BJ (cell line): ENCODE results near the gene SASS6. TPM values are rescaled to one million over a fixed set of nuclear protein-coding genes. Genes with fewer than 3 reads are reported as not detected.

Experiments
- CTCF ChIA-PET: fragments of 350-600 bp; formaldehyde crosslinking; extraction: SDS; loops from one replicate; lab custom pipeline; 2021; ENCODE audit warnings: antibody characterized with exemption, inconsistent platforms; lab: Yijun Ruan, JAX
- POLR2A ChIA-PET: fragments of 300-600 bp; sonication (Branson Sonifier 250); formaldehyde crosslinking; extraction: SDS; loops from one replicate; lab custom pipeline; 2021; ENCODE audit warnings: antibody characterized with exemption; lab: Charles Lee
- DNase-seq: peaks from one replicate; pipeline ENCODE4 v3.0.0-alpha.2; 2011; ENCODE audit warnings: low read depth
- H3K27me3 ChIP-seq: 2 replicates; pipeline ENCODE4 v1.6.0; 2011; ENCODE audit warnings: low read length; ENCODE audit not compliant: control insufficient read depth, insufficient read depth
- H3K36me3 ChIP-seq: 2 replicates; pipeline ENCODE4 v1.5.1; 2011; ENCODE audit warnings: low read length; ENCODE audit not compliant: control insufficient read depth, insufficient read depth
- H3K4me3 ChIP-seq: 2 replicates; pipeline ENCODE4 v1.5.1; 2011; ENCODE audit warnings: low read depth, mild to moderate bottlenecking, control low read depth, low read length
- polyA plus RNA-seq: library from polyadenylated mRNA; depleted of rRNA; stranded (reverse); fragments of >200 nt; gene quantifications from 2 replicates; pipeline ENCODE4 v1.2.3, GENCODE V29; 2011; rRNA removed
- small RNA-seq: library from RNA; depleted of rRNA; stranded (forward); fragments of <200 nt; gene quantifications from one replicate; pipeline ENCODE3, GENCODE V24; 2012; ENCODE audit warnings: low replicate concordance, low read depth; ENCODE audit not compliant: insufficient read length
- TF ChIP-seq, protein P1 (sequence below): IDR thresholded peaks from 2 replicates; pipeline ENCODE4 v1.5.1; 2011; ENCODE audit warnings: low read depth, mild to moderate bottlenecking, control low read depth, inconsistent platforms, low read length, moderate library complexity; ENCODE audit not compliant: insufficient read depth

SASS6 gene
- polyA plus RNA-seq, 1 experiment: 0.72 TPM

DNA sequence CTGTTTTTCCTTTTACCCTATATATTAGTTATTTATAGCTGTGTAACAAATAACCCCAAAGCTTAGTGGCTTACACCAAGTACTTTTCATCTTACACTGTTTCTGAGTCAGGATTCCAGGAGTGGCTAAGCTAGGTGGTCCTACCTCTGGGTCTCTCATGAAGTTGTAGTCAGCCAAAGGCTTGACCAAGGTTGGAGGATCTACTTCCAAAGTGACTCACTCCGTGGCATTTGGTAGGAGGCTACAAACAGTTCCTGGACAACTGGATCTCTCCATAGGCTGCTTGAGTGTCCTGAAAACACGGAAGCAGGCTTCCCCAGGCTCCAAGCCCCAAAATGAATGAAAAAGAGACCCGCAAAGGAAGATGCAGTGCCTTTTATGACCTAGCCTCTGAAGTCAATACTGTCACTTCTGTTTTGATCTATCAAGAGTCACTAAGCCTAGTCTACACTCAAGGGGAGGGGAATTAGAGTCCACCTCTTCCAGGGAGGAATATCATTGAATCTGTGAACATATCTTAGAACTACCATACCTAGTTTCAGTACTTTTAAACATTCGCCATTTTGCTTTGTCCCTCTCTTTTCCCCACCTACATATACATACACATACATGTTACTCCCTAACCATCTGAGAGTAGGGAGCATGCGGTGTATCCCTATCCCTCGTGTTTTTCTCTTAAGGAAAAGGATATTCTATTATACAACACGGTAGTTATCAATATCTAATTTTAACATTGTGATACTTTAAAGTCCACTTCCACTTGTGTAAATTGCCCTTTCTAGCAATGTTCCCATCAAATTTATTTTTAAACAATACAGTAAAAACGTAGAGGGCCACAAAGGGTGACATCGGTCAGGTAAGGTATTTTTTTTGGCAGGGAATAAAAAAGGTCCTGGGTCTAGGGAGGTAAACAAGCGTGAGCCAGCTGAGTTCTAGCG, 95.7 kb downstream of the SASS6 start:
- CTCF ChIA-PET: interaction anchor here (0.7 to 1.5 kb wide), 4 partner anchors 29 to 423 kb away, joined by 3 to 5 read pairs (median 4); no protein-coding TSS in a partner anchor
- TF ChIP-seq, protein P1, sequence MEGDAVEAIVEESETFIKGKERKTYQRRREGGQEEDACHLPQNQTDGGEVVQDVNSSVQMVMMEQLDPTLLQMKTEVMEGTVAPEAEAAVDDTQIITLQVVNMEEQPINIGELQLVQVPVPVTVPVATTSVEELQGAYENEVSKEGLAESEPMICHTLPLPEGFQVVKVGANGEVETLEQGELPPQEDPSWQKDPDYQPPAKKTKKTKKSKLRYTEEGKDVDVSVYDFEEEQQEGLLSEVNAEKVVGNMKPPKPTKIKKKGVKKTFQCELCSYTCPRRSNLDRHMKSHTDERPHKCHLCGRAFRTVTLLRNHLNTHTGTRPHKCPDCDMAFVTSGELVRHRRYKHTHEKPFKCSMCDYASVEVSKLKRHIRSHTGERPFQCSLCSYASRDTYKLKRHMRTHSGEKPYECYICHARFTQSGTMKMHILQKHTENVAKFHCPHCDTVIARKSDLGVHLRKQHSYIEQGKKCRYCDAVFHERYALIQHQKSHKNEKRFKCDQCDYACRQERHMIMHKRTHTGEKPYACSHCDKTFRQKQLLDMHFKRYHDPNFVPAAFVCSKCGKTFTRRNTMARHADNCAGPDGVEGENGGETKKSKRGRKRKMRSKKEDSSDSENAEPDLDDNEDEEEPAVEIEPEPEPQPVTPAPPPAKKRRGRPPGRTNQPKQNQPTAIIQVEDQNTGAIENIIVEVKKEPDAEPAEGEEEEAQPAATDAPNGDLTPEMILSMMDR: no peak
- no peak for DNase-seq
- POLR2A ChIA-PET: no interaction called here
- Histone ChIP-seq H3K36me3 (no peaks in the 10 kb centered on the region), H3K27me3 (no peaks in the 10 kb centered on the region), H3K4me3 (peak overlapping the region; percentile 98)

DNA sequence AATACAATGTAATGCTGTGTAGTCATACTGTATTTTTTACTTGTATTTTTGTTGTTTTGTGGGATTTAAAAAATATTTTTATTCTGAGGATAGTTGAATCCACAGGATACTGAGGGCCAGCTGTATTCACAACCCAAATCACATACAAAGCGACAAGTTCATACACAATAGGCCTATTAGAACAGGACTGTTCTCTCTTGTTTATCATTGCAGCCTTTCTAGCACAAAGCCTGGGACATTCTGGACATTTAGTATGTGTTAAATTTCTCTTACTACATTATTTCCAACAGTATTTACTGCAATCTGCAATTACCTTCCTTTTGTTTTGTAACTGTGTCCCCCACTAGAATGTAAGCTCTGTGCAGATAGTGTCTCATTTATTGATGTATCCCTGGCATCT, 97.5 kb downstream of the SASS6 start:
- CTCF ChIA-PET: interaction anchor here (1.4 kb wide), 1 partner anchor 225 kb away, joined by 5 read pairs; no protein-coding TSS in a partner anchor
- TF ChIP-seq, protein P1: no peak
- Histone ChIP-seq H3K4me3 (no peak overlapping the region), H3K36me3 (no peaks in the 10 kb centered on the region), H3K27me3 (no peaks in the 10 kb centered on the region)
- POLR2A ChIA-PET: no interaction called here
- no peak for DNase-seq

DNA sequence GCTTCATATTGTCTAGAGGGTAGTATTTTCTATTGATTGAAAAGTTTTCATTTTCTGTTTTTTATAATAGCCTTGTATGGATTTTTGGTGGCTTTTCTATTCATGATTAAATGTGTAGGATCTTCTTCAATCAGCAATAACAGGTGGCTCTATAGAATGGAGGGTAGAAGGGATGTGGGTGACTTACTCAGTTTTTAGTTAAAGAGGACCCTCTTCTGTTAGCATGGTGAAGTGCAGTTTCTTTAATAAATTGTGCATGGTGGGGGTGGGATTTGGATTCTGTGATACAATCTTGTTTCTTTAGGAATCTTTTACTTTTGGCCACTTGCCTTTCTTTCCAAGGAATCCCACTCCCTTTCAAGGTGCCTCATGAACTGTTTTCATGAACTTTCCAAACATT, 98.3 kb downstream of the SASS6 start:
- no peaks in the 10 kb centered on the region for H3K36me3 ChIP-seq
- DNase-seq: no peak
- ChIA-PET CTCF (no interaction called here), POLR2A (no interaction called here)
- TF ChIP-seq, protein P1: peak; percentile 35; the same call in 1 of the 2 replicates
- no peaks in the 10 kb centered on the region for H3K27me3 ChIP-seq
- no peak overlapping the region for H3K4me3 ChIP-seq

Small RNAs within 50 kb of the gene (small RNA-seq; reads per million reads assigned to genes)
- gene AC093019.1: not detected

Other genes with a start within 250 kb of the SASS6 start
- 7.8 and 13.3 TPM in 2 replicates for gene SLC35A3, start 162.9 kb downstream of the SASS6 start, polyA plus RNA-seq
- gene TRMT13, start 233 bp upstream of the SASS6 start, polyA plus RNA-seq: 6.2 and 14.0 TPM in 2 replicates
- 0.28 and 0.33 TPM in 2 replicates for gene LRRC39, start 45.3 kb upstream of the SASS6 start, polyA plus RNA-seq
- gene DBT, start 116.9 kb upstream of the SASS6 start, polyA plus RNA-seq: 3.5 and 7.9 TPM in 2 replicates
- 28.6 and 33.9 TPM in 2 replicates for gene RTCA, start 133.3 kb upstream of the SASS6 start, polyA plus RNA-seq
- gene CDC14A, start 219.6 kb upstream of the SASS6 start, polyA plus RNA-seq: 1.6 and 2.7 TPM in 2 replicates